ENCODE results near the gene GNE.
"Not testable (repeated sequence)": the region's sequence is repeated elsewhere in the genome, so short reads cannot be mapped to it uniquely, and the experiment has no call there.

GNE gene

GRCh38 chr9:36191290-36191645 lies 67.0 kb downstream of the GNE start:
- Histone ChIP-seq H3K36me3 (ENCODE audit: control insufficient read depth, insufficient read depth, low read length) (no peaks in the 10 kb centered on the region), H3K4me3 (ENCODE audit: low read length) (peak overlapping the region; percentile 94), H3K9me3 (ENCODE audit: control insufficient read depth, insufficient read depth, low read length) (no peaks in the 10 kb centered on the region), H3K27ac (ENCODE audit: low read length) (no peak overlapping the region), H3K27me3 (ENCODE audit: control insufficient read depth, insufficient read depth, low read length) (no peaks in the 10 kb centered on the region), H3K4me1 (ENCODE audit: control insufficient read depth, insufficient read depth, low read length) (0 out of 2 replicates have a peak, but pooled peaks cover 1% of the 10 kb centered on the region)
- no CpG with 5 or more reads among the region's 18 CpGs for WGBS (ENCODE audit: insufficient coverage, insufficient read length)
- no peak for DNase-seq (ENCODE audit: low read depth, low spot score)

DNA sequence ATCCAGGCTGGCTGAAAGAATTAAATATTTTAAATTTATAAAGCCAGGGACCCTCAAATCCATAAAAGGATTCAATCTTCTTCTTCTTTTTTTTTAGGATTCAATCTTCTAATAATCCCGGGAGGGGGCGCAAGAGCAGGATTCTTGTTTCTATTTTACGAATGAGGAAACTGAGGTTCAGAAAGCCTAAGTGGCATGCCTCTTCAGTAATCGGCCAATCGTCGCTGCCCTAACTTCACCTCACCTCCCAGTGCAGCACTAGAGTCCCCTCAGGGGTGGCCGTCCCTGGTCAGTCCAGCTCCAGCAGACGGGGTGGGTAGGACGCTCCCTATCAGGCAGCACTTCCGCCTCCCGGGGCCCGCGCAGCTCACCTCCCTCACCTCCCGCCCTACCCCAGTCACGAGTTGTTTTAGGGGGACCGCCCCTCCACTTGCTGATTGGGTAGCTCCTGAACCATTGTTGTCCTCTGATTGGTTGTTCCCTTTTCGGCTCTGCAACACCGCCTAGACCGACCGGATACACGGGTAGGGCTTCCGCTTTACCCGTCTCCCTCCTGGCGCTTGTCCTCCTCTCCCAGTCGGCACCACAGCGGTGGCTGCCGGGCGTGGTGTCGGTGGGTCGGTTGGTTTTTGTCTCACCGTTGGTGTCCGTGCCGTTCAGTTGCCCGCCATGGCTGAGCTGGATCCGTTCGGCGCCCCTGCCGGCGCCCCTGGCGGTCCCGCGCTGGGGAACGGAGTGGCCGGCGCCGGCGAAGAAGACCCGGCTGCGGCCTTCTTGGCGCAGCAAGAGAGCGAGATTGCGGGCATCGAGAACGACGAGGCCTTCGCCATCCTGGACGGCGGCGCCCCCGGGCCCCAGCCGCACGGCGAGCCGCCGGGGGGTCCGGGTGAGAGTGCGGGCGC lies 67.6 kb downstream of the GNE start, which contains the start of gene CLTA:
Gene CLTA, plus strand, starts transcription at position 534 of the 902 bp plus-strand sequence. Its CDS starts 136 bp downstream, at position 670.
- peak; percentile 98 for DNase-seq (ENCODE audit: low read depth, low spot score)
- H3K4me3 ChIP-seq (ENCODE audit: low read length), result peak within 1 kb of the TSS; percentile 94
- no peak within 1 kb of the TSS for H3K27ac ChIP-seq (ENCODE audit: low read length)
- WGBS (ENCODE audit: insufficient coverage, insufficient read length), result no CpG with 5 or more reads among the region's 68 CpGs
- no peaks in the 10 kb centered on the region for H3K9me3 ChIP-seq (ENCODE audit: control insufficient read depth, insufficient read depth, low read length)
- H3K4me1 ChIP-seq (ENCODE audit: control insufficient read depth, insufficient read depth, low read length), result 0 out of 2 replicates have a peak, but pooled peaks cover 1% of the 10 kb centered on the region
- H3K36me3 ChIP-seq (ENCODE audit: control insufficient read depth, insufficient read depth, low read length), result no peaks in the 10 kb centered on the region
- no peaks in the 10 kb centered on the region for H3K27me3 ChIP-seq (ENCODE audit: control insufficient read depth, insufficient read depth, low read length)

DNA sequence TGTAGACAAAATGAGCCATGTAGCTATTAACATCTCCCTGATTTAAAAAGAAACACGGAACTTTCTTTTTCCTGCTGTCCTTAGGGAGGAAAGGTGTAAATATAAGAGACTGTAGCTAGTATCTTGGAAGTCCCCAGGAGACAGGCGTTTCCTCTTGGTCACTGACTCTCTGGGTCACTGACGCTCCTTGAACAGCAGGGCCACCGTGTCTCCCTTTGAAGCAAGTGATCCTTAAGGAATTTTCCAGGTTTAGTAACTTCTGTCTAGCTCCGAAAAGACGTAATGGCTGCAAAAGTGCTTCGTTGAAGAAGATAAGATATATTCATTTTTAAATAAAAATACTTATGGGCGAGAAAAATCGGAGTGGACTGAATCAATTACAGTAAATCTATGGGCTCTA lies 68.3 kb downstream of the GNE start:
- WGBS (ENCODE audit: insufficient coverage, insufficient read length), result no CpG with 5 or more reads among the region's 9 CpGs
- no peak overlapping the region for H3K27ac ChIP-seq (ENCODE audit: low read length)
- H3K27me3 ChIP-seq (ENCODE audit: control insufficient read depth, insufficient read depth, low read length), result no peaks in the 10 kb centered on the region
- peak overlapping the region; percentile 4; the same call in 1 of the 2 replicates for H3K4me3 ChIP-seq (ENCODE audit: low read length)
- H3K9me3 ChIP-seq (ENCODE audit: control insufficient read depth, insufficient read depth, low read length), result no peaks in the 10 kb centered on the region
- H3K4me1 ChIP-seq (ENCODE audit: control insufficient read depth, insufficient read depth, low read length), result 0 out of 2 replicates have a peak, but pooled peaks cover 1% of the 10 kb centered on the region
- H3K36me3 ChIP-seq (ENCODE audit: control insufficient read depth, insufficient read depth, low read length), result no peaks in the 10 kb centered on the region
- DNase-seq (ENCODE audit: low read depth, low spot score), result no peak

GRCh38 chr9:36188212-36188611 lies 70.0 kb downstream of the GNE start:
- Histone ChIP-seq H3K4me3 (ENCODE audit: low read length) (no peak overlapping the region), H3K4me1 (ENCODE audit: control insufficient read depth, insufficient read depth, low read length) (no peaks in the 10 kb centered on the region), H3K27ac (ENCODE audit: low read length) (no peak overlapping the region), H3K36me3 (ENCODE audit: control insufficient read depth, insufficient read depth, low read length) (no peaks in the 10 kb centered on the region), H3K9me3 (ENCODE audit: control insufficient read depth, insufficient read depth, low read length) (no peaks in the 10 kb centered on the region), H3K27me3 (ENCODE audit: control insufficient read depth, insufficient read depth, low read length) (no peaks in the 10 kb centered on the region)
- DNase-seq (ENCODE audit: low read depth, low spot score), result no peak
- no CpG with 5 or more reads among the region's 5 CpGs for WGBS (ENCODE audit: insufficient coverage, insufficient read length)

DNA sequence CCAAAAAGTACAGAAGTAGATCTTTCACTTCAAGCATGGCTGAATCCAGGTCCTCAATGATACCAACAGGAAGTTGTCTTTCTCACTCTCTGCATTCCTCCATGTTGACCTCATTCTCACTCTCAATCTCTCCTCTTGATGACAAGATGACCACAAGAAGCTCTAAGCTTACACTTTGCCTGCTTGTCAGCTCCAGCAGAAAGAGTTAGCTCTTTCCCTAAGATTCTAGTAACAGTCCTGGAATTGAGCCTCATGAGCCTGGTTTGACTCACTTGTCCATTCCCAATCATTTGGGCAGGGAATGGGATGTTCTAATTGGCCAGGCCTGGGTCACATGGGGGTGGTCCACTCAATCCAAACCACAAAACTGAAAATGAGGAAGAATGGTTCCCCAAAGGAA lies 70.8 kb downstream of the GNE start:
- Histone ChIP-seq H3K9me3 (ENCODE audit: control insufficient read depth, insufficient read depth, low read length) (no peaks in the 10 kb centered on the region), H3K27me3 (ENCODE audit: control insufficient read depth, insufficient read depth, low read length) (no peaks in the 10 kb centered on the region), H3K36me3 (ENCODE audit: control insufficient read depth, insufficient read depth, low read length) (no peaks in the 10 kb centered on the region), H3K27ac (ENCODE audit: low read length) (no peak overlapping the region), H3K4me1 (ENCODE audit: control insufficient read depth, insufficient read depth, low read length) (no peaks in the 10 kb centered on the region), H3K4me3 (ENCODE audit: low read length) (no peak overlapping the region)
- no peak for DNase-seq (ENCODE audit: low read depth, low spot score)

GRCh38 chr9:36180243-36180642 lies 78.0 kb downstream of the GNE start:
- not testable (repeated sequence) for DNase-seq (ENCODE audit: low read depth, low spot score); H3K4me3 ChIP-seq (ENCODE audit: low read length); H3K4me1 ChIP-seq (ENCODE audit: control insufficient read depth, insufficient read depth, low read length); H3K27ac ChIP-seq (ENCODE audit: low read length); H3K9me3 ChIP-seq (ENCODE audit: control insufficient read depth, insufficient read depth, low read length); H3K27me3 ChIP-seq (ENCODE audit: control insufficient read depth, insufficient read depth, low read length); H3K36me3 ChIP-seq (ENCODE audit: control insufficient read depth, insufficient read depth, low read length)
- WGBS (ENCODE audit: insufficient coverage, insufficient read length), result no CpG with 5 or more reads among the region's 6 CpGs

- no peak for DNase-seq (ENCODE audit: low read depth, low spot score)
- WGBS (ENCODE audit: insufficient coverage, insufficient read length), result no CpG with 5 or more reads among the region's 4 CpGs
- no peaks in the 10 kb centered on the region for H3K9me3 ChIP-seq (ENCODE audit: control insufficient read depth, insufficient read depth, low read length)
- no peak overlapping the region for H3K27ac ChIP-seq (ENCODE audit: low read length)
- H3K27me3 ChIP-seq (ENCODE audit: control insufficient read depth, insufficient read depth, low read length), result no peaks in the 10 kb centered on the region
- no peaks in the 10 kb centered on the region for H3K36me3 ChIP-seq (ENCODE audit: control insufficient read depth, insufficient read depth, low read length)
- no peak overlapping the region for H3K4me3 ChIP-seq (ENCODE audit: low read length)
- H3K4me1 ChIP-seq (ENCODE audit: control insufficient read depth, insufficient read depth, low read length), result no peaks in the 10 kb centered on the region
Measured at GRCh38 chr9:36177571-36177970, 80.7 kb downstream of the GNE start.

DNA sequence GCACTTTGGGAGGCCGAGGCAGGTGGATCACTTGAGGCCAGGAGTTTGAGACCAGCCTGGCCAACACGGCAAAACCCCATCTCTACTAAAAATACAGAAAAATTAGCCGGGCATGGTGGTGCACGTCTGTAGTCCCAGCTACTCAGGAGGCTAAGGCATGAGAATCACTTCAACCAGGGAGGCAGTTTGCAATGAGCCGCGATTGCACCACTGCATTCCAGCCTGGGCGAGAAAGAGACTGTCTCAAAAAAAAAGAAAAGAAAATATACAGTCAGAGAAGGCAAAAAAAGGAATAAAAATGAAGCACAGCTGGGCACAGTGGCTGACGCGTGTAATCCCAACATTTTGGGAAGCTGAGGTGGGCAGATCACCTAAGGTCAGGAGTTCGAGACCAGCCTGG lies 81.8 kb downstream of the GNE start:
- H3K27me3 ChIP-seq (ENCODE audit: control insufficient read depth, insufficient read depth, low read length); DNase-seq (ENCODE audit: low read depth, low spot score); H3K4me1 ChIP-seq (ENCODE audit: control insufficient read depth, insufficient read depth, low read length); H3K36me3 ChIP-seq (ENCODE audit: control insufficient read depth, insufficient read depth, low read length); H3K9me3 ChIP-seq (ENCODE audit: control insufficient read depth, insufficient read depth, low read length); H3K4me3 ChIP-seq (ENCODE audit: low read length); H3K27ac ChIP-seq (ENCODE audit: low read length): not testable (repeated sequence)
- no CpG with 5 or more reads among the region's 10 CpGs for WGBS (ENCODE audit: insufficient coverage, insufficient read length)

GRCh38 chr9:36175209-36175608 lies 83.0 kb downstream of the GNE start:
- H3K27ac ChIP-seq (ENCODE audit: low read length); H3K36me3 ChIP-seq (ENCODE audit: control insufficient read depth, insufficient read depth, low read length); H3K4me1 ChIP-seq (ENCODE audit: control insufficient read depth, insufficient read depth, low read length); H3K4me3 ChIP-seq (ENCODE audit: low read length); DNase-seq (ENCODE audit: low read depth, low spot score); H3K9me3 ChIP-seq (ENCODE audit: control insufficient read depth, insufficient read depth, low read length); H3K27me3 ChIP-seq (ENCODE audit: control insufficient read depth, insufficient read depth, low read length): not testable (repeated sequence)
- WGBS (ENCODE audit: insufficient coverage, insufficient read length), result no CpG with 5 or more reads among the region's 3 CpGs

DNA sequence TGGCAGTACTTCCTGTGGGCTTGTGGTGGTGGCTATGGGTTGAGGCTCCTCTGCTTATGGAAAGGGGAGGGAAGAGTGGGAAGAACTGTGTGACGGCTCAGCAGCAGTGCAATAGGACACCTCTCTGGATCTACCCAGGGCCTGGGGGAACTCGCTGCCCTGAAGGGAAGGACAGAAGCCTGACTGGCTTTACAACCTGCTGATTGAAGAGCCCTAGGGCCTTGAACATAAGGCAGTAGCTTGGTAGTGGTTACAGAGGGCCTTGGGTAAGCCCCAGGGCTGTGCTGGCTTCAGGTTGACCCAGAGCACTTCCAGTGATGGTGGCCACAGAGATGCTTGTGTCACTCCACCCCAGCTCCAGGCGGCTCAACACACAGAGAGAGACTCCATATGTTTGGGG lies 83.5 kb downstream of the GNE start:
- Histone ChIP-seq H3K36me3 (ENCODE audit: control insufficient read depth, insufficient read depth, low read length) (no peaks in the 10 kb centered on the region), H3K4me3 (ENCODE audit: low read length) (no peak overlapping the region), H3K4me1 (ENCODE audit: control insufficient read depth, insufficient read depth, low read length) (no peaks in the 10 kb centered on the region), H3K9me3 (ENCODE audit: control insufficient read depth, insufficient read depth, low read length) (no peaks in the 10 kb centered on the region), H3K27ac (ENCODE audit: low read length) (no peak overlapping the region), H3K27me3 (ENCODE audit: control insufficient read depth, insufficient read depth, low read length) (no peaks in the 10 kb centered on the region)
- WGBS (ENCODE audit: insufficient coverage, insufficient read length), result no CpG with 5 or more reads among the region's 3 CpGs
- DNase-seq (ENCODE audit: low read depth, low spot score), result no peak

- Histone ChIP-seq H3K27me3 (ENCODE audit: control insufficient read depth, insufficient read depth, low read length) (no peaks in the 10 kb centered on the region), H3K4me3 (ENCODE audit: low read length) (no peak overlapping the region), H3K27ac (ENCODE audit: low read length) (no peak overlapping the region), H3K36me3 (ENCODE audit: control insufficient read depth, insufficient read depth, low read length) (no peaks in the 10 kb centered on the region), H3K4me1 (ENCODE audit: control insufficient read depth, insufficient read depth, low read length) (no peaks in the 10 kb centered on the region), H3K9me3 (ENCODE audit: control insufficient read depth, insufficient read depth, low read length) (no peaks in the 10 kb centered on the region)
- WGBS (ENCODE audit: insufficient coverage, insufficient read length), result no CpG with 5 or more reads among the region's 7 CpGs
- DNase-seq (ENCODE audit: low read depth, low spot score), result no peak
Measured at GRCh38 chr9:36174271-36174670, 84.0 kb downstream of the GNE start.

Data from iPS DF 6.9 (cell line).